ACC112 (cell line): ENCODE results near the gene LHB.
"Not testable (repeated sequence)": the region's sequence is repeated elsewhere in the genome, so short reads cannot be mapped to it uniquely, and the experiment has no call there.

ENCODE experiments used
- H2AFZ ChIP-seq: fragments of 200-600 bp; sonication (generic); one replicate; pipeline ENCODE4 v1.6.0; 2017; ENCODE audit warnings: antibody characterized with exemption, low read length; ENCODE audit not compliant: unreplicated experiment
- H3K27ac ChIP-seq: fragments of 200-600 bp; sonication (generic); 2 replicates; pipeline ENCODE4 v1.5.1; 2014; ENCODE audit warnings: low read depth, mild to moderate bottlenecking, antibody characterized with exemption, low read length, moderate library complexity
- H3K27me3 ChIP-seq: fragments of 200-600 bp; sonication (generic); 2 replicates; pipeline ENCODE4 v1.6.1; 2014; ENCODE audit warnings: mild to moderate bottlenecking, antibody characterized with exemption, low read length, moderate library complexity, mixed read lengths; ENCODE audit not compliant: insufficient read depth
- H3K36me3 ChIP-seq: fragments of 200-600 bp; sonication (generic); 2 replicates; pipeline ENCODE4 v1.6.1; 2016; ENCODE audit warnings: mild to moderate bottlenecking, antibody characterized with exemption, low read length, moderate library complexity, mixed read lengths; ENCODE audit not compliant: insufficient read depth
- H3K4me1 ChIP-seq: fragments of 200-600 bp; sonication (generic); one replicate; pipeline ENCODE4 v1.6.1; 2016; ENCODE audit warnings: low read length, mixed read lengths; ENCODE audit not compliant: insufficient read depth, unreplicated experiment, control insufficient read depth
- H3K4me3 ChIP-seq: fragments of 200-600 bp; sonication (generic); 2 replicates; pipeline ENCODE4 v1.5.1; 2014; ENCODE audit warnings: mild to moderate bottlenecking, low read depth, low read length
- H3K79me2 ChIP-seq: fragments of 200-600 bp; sonication (generic); one replicate; pipeline ENCODE4 v1.6.0; 2016; ENCODE audit warnings: low read length; ENCODE audit not compliant: control insufficient read depth, unreplicated experiment, insufficient read depth

Gene LHB

DNA sequence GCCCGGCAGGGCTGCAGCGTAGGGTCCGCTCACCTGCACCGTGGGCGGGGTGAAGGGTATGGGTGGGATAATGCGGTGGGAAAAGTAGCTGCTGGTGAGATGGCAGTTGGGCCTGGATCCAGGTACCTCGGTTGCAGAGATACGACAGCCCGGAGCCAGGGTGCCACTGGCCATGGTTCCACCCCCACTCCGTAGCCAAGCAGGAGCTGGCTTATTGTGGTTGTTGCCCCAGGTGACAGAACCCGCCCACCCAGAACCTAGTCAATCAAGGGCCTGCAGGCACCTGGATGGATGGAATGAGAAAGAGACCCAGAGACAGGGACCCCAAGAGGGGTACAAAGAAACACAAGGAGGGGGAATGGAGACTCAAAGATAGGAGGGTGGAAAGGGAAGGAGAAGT, 3.5 kb upstream of the LHB start:
- Histone ChIP-seq H3K36me3 (no peaks in the 10 kb centered on the region), H2AFZ (no peak overlapping the region), H3K79me2 (no peaks in the 10 kb centered on the region), H3K27me3 (no peaks in the 10 kb centered on the region), H3K4me1 (no peaks in the 10 kb centered on the region), H3K27ac (no peak overlapping the region), H3K4me3 (no peak overlapping the region)

DNA sequence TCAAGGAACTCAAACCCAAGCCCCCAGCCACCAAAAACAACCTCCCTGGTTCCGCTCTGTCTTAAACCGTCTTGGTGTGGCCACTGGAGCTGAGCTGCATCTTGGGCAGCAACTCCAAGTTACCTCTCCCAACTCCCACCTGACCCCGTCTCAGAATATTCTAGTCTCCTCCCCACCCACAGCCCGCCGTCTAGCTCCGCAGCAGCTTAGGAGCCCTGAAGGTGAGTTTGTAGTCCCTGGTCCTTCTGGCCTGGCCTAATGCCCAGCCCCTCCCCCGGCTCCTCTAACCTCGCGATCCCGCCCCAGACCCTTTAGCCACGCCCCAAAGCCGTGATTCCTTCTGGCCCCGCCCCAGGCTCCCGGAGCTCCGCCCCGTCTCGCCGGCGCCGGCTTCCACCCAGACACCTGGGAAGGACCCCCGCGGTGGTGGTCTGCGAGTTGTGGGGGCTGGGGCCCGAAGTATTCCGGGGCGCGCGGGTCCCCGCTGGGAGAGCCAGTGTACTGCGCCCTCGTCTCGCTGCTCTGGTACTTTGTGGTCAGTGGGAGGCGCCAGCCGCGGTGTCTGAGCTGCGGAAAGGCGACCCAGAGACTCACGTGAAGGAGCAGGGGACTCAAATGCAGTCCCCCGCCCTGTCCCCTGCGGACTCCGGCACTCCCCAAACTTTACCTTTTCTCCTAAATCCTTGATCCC, 2.5 kb upstream of the LHB start:
- H3K27me3 ChIP-seq = no peaks in the 10 kb centered on the region
- peak overlapping the region; percentile 71 for H3K4me3 ChIP-seq
- no peaks in the 10 kb centered on the region for H3K36me3 ChIP-seq
- H2AFZ ChIP-seq = peak overlapping the region; percentile 60
- H3K4me1 ChIP-seq = no peaks in the 10 kb centered on the region
- no peaks in the 10 kb centered on the region for H3K79me2 ChIP-seq
- H3K27ac ChIP-seq = no peak overlapping the region

DNA sequence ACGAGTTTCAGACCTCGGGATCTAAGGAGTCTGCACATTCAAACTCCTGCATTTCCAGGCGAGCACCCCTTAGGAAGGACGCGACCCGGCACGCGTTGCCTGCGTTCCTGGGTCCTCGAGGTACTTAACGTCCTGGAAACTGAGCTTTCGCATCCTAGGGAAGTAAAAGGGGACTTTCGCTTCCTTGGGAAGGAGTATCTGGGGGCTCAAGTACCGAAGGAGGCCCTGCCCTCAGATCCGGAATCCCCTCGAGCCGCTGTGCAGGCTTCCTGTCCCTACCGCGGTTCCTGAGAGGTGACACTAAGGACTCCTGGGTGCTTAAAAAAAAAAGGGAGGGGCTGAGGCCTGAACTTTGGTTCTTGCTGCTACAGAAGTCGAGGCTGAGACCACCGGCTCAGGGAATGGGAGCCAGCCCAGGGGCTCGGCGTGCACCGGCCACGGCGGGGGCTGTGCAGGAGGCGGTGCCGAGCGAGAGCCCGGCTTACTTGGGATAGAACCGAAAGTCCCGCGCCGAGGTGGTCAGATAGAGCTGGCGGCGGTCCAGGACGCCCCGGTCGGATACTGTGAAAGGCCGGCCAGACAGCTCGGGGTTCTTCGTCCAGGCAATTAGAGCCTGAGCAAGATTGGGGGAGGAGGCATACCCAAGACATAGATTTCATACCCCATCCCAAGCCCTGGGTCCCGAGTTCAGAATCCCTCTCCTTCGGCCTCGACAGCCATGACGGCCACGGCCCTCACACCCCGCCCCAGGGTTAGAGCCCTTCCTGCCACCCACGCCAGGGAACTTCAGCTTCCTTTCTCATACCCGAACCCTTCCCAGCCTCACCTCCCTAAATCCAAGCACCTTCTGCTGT, 1.7 kb upstream of the LHB start:
- H3K27ac ChIP-seq, H3K79me2 ChIP-seq, H3K4me1 ChIP-seq, H3K36me3 ChIP-seq, H3K27me3 ChIP-seq: not testable (repeated sequence)
- peak overlapping the region; percentile 71 for H3K4me3 ChIP-seq
- H2AFZ ChIP-seq = peak overlapping the region; percentile 60

DNA sequence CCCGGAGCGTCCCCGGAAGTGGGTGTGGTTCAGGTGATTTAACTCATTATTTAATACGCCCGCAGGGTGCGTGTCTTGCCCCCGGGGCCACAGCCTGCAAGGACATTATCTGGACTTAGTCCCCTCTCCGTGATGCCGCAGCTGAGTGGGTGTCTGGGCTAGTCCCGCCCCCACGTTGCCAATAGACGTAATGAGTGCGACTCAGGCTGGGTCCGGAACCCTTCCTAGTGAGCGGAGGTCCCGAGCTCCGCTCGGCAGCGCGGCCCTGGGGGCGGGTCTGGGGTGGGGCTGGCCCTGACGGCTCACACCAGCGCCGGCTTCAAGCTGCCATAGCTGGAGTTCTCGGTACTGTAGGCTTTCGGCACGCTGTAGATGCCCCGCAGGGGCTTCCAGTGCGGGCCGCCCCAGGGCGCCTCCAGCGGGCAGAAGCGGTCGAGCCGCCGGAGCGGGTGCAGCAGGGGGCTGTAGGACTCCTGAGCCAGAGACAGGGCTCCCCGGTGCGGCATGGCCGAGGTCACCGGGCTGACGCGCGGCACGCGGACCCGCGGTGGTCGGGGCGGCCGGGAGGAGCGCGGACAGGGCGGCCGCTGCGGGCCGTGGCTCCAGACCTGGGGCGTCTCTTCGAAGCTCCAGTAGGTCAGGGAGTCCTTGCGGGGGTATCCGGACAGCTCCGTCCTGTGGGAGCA, 918 bp upstream of the LHB start:
- H3K79me2 ChIP-seq = no peaks in the 10 kb centered on the region
- H2AFZ ChIP-seq = no peak overlapping the region
- no peaks in the 10 kb centered on the region for H3K27me3 ChIP-seq
- no peaks in the 10 kb centered on the region for H3K36me3 ChIP-seq
- H3K4me1 ChIP-seq = no peaks in the 10 kb centered on the region
- H3K4me3 ChIP-seq = peak overlapping the region; percentile 71
- H3K27ac ChIP-seq = no peak overlapping the region

DNA sequence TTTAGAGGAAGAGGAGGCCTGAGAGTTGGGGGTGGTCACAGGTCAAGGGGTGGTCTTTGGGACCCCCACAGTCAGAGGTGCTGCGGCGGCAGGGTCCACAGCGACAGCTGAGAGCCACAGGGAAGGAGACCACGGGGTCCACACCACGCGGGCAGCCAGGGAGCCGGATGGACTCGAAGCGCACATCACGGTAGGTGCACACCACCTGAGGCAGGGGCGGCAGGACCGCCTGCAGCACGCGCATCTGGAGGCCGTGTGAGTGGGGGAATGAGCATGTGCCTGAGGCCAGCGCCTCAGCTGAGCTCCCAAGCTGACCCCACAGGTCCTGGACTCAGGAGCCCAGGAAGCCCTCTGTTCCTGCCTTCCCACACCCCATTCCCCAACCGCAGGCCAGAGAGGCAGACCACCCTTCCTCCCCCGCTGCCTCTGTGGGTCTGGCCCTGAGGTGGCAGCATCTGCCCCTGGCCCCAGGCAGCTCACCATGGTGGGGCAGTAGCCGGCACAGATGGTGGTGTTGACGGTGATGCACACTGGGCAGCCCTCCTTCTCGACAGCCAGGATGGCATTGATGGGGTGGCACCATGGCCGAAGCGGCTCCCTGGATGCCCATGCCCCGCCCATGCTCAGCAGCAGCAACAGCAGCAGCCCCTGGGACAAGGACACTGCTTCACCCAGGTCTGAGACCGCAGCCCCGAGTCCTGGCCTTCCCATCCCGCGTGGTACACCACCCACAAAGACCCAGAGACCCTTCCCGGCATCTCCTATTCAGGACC, 638 bp downstream of the LHB start:
- Histone ChIP-seq H3K4me1 (no peaks in the 10 kb centered on the region), H3K4me3 (no peak overlapping the region), H2AFZ (no peak overlapping the region), H3K27me3 (no peaks in the 10 kb centered on the region), H3K27ac (no peak overlapping the region), H3K36me3 (no peaks in the 10 kb centered on the region), H3K79me2 (no peaks in the 10 kb centered on the region)

DNA sequence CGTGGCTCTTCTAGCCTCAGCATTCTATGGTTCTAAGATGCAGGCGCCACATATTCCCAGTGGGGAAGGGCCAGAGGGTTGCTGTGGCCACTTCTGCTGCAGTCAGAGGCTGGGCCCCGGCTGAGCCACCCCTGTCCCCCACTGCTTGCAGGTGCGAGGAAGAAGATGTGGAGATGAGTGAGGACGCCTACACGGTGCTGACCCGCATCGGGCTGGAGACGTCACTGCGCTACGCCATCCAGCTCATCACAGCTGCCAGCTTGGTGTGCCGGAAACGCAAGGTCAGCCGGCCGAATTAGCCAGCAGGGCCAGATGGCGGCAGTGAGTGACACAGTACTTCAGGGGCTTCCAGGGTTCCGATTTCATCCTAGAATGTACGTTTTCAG, 2.0 kb downstream of the LHB start:
- no peaks in the 10 kb centered on the region for H3K27me3 ChIP-seq
- no peaks in the 10 kb centered on the region for H3K36me3 ChIP-seq
- H3K4me1 ChIP-seq = no peaks in the 10 kb centered on the region
- H2AFZ ChIP-seq = no peak overlapping the region
- no peak overlapping the region for H3K4me3 ChIP-seq
- H3K27ac ChIP-seq = no peak overlapping the region
- H3K79me2 ChIP-seq = no peaks in the 10 kb centered on the region

DNA sequence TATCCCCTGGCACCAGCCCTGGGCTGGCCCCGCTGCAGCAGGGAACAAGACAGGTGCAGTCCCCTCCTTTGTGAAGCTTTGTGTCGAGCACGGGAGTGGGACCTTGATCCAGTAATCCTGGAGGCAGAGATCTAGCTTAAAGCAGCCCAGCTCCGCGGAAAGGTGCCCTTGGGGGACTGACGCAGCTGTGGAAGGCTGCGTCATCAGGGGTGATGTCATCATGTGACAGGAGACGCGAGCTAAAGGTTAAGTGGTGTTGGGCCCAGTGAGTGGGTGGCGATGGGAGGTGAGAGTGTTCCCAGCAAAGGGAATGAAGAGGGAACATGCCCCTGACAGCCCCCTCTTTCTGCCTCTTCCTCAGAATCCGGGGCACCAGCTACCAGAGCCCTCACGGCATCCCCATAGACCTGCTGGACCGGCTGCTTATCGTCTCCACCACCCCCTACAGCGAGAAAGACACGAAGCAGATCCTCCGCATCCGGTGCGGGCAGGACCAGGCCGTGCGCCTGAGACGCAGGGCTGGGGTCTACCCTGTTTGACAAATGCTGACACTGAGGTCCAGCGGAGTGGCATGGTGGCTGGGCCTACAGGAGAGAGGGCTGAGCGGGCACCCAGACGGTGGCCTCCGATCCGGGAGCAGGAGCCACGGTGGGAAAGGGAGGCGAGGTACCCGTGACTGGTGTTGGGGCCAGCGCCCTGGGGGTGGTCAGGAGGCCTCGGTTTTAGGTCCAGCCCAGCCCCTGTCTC, 2.6 kb downstream of the LHB start:
- Histone ChIP-seq H3K4me3 (no peak overlapping the region), H2AFZ (no peak overlapping the region), H3K27me3 (no peaks in the 10 kb centered on the region), H3K79me2 (no peaks in the 10 kb centered on the region), H3K4me1 (no peaks in the 10 kb centered on the region), H3K27ac (no peak overlapping the region), H3K36me3 (no peaks in the 10 kb centered on the region)

DNA sequence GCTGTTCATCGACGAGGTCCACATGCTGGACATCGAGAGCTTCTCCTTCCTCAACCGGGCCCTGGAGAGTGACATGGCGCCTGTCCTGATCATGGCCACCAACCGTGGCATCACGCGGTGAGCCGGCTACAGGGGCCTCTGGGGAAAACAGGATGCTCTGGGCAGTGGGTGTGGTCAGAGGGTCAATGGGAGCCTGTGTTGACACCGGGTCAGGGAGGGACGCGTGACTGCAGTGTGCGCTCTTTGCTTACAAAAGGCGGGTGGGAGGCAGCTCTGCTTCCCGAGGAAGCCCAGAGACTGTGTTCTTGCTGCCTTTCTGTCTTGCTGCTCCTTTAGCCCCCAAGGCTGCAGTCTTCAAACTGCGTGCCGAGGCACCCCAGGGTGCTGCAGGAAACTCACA, 5.7 kb downstream of the LHB start:
- H3K4me3 ChIP-seq = no peak overlapping the region
- H3K27ac ChIP-seq = no peak overlapping the region
- H3K36me3 ChIP-seq = no peaks in the 10 kb centered on the region
- H3K4me1 ChIP-seq = no peaks in the 10 kb centered on the region
- no peaks in the 10 kb centered on the region for H3K27me3 ChIP-seq
- no peaks in the 10 kb centered on the region for H3K79me2 ChIP-seq
- H2AFZ ChIP-seq = no peak overlapping the region

DNA sequence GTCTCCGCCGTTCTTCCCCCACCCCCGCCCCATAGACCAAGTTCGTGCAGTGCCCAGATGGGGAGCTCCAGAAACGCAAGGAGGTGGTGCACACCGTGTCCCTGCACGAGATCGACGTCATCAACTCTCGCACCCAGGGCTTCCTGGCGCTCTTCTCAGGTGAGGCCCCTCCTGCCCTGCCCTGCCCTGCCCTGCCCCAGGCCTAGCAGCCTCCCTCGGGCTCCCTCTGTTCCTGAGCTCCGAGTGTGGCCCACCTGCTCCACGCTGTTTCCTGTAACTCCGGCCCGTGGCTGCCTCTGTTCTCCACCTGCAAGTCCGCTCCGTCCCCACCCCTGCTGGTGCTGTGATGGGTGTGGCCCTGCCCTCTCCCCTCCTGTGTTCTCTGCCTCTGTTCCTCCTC, 6.4 kb downstream of the LHB start:
- Histone ChIP-seq H3K36me3 (no peaks in the 10 kb centered on the region), H3K4me3 (no peak overlapping the region), H2AFZ (no peak overlapping the region), H3K27me3 (no peaks in the 10 kb centered on the region), H3K4me1 (no peaks in the 10 kb centered on the region), H3K79me2 (no peaks in the 10 kb centered on the region), H3K27ac (no peak overlapping the region)

DNA sequence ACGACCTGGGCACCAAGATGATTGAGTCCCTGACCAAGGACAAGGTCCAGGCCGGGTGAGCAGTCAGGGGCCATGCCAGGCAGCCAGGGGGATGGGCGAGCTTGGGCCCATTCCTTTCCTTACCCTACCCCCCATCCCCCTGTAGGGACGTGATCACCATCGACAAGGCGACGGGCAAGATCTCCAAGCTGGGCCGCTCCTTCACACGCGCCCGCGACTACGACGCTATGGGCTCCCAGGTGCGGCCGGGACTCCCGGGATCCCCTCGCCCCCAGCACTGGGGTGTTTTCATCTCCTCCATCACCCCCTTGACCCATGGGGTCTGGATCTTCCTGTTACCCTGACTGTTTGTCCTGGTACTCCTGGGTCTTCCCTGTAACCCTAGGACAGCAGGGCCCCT, 7.1 kb downstream of the LHB start:
- no peaks in the 10 kb centered on the region for H3K36me3 ChIP-seq
- H3K4me3 ChIP-seq = no peak overlapping the region
- H2AFZ ChIP-seq = no peak overlapping the region
- no peaks in the 10 kb centered on the region for H3K4me1 ChIP-seq
- no peaks in the 10 kb centered on the region for H3K27me3 ChIP-seq
- no peaks in the 10 kb centered on the region for H3K79me2 ChIP-seq
- no peak overlapping the region for H3K27ac ChIP-seq
